HG03571 (cell line): ENCODE results near the gene TMCC2.

Experiments used
- ATAC-seq: cut with Tn5 transposase; IDR thresholded peaks from one replicate; pipeline ENCODE4 v1.9.1; 2021; ENCODE audit not compliant: unreplicated experiment

The TMCC2 gene

DNA sequence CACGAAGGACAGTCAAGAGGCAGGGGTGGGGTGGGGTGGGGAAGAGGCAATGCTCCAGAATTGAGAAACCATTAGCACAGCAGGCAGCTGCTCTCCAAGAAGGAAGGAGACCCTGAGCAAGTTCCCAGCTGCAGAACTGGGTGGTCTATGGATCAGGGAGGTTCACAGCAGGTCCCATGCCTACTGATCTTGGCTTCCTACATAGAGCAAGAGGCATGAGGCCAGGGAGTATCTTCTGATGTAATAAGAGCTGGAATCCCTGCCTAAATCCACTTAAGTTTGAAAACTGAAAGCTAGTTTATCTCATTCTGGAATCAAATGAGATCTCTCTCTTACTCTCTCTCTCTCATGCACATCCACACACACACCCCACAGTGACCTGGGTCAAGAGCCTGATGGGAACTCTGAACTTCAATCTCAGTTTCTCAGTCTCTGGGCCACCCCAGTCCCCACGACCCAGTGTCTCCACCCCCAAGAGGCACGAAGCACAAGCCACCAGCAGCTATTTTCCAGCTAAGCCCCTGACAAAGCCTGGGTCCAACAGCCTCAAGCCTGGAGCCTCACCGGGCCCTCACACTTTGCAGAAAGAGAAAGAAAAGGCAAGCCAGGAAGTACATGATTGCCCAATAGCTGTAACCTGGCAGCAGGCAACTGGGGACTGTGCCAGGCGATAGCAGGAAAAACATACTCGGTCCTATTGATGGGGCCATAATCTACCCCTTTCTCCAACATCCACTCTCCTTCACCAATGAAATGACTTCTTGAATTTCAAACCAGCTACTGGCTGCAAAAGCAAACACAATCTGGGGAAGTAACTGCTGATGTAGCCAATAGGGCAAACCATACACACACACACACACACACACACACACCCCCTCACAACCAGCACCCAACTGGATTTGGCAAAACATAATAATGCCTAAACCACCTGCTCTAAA, 91.6 kb downstream of the TMCC2 start:
- ATAC-seq = no peak

DNA sequence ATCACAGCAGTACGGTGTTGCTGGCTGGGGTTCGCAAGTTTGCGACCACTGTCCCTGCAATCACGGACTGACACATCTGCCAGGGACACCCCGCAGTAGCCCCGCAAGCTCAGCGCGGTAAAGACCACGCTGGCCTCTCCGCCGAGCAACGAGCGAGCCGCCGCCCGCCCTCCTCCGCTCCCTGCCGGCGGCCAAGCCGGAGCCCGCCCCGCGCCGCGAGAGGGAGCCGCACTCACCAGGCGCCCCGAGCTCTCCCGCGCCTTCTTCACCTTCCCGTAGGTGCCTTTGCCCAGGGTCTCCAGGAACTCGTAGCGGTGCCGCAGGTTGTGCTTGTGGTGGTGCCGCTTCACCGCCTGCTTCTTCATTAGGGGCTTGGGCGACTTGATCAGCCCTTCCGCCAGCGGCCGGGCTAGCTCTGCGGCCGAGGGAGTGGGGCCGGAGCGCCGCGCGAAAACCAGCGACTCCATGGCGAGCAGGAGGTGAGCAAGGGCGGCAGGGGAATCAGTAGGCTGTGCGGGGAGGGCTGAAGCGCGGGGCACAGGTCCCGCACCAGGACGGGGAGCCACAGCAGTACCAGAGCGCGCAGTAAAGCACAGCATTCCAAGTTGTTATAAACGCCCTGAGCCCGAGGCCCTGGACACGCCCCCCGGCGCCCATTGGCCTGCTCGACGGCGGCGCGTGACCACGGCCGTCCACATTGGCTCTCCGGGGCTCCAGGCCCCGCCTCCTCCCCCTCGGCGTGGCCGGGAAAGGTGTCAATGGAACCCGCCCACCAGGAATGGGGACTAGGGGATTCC, 93.6 kb downstream of the TMCC2 start, which contains the start of gene NUAK2:
NUAK2 (minus strand) TSS at position 584 of the 797 bp plus-strand sequence; CDS start at position 467, 117 bp downstream.
- ATAC-seq = no peak

DNA sequence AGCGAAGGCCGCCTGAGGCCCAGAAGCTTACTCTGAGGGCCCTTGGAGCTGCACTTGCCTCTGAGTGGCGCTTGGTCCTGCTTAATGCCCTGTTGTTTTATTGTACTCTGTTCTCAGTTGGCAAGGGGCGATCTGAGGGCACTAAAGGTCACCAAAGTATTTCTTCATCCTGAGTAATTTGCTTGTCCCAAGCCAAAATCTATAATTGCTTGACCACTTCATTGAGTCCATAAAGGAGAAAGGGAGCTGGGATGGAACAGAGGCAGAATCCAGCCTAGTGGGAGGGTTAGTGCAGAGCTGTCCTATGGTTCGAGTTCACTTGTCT, 94.2 kb downstream of the TMCC2 start:
- no peak for ATAC-seq
